Naive thymus-derived CD4-positive, alpha-beta T cell (primary cell): ENCODE measurements around the gene COX17. TPM values are rescaled to one million over a fixed set of nuclear protein-coding genes. Genes with fewer than 3 reads are reported as not detected.

ENCODE experiments used
- ATAC-seq: fragments of 150-1000 bp; cut with Tn5 transposase; 2 replicates; pipeline ENCODE4 v1.10.0; 2021; ENCODE audit warnings: mild to moderate bottlenecking, moderate library complexity
- CTCF ChIA-PET: fragments of 350-600 bp; sonication (Branson Sonifier 250); formaldehyde crosslinking; loops from one replicate; lab custom pipeline; 2021; ENCODE audit warnings: antibody characterized with exemption; lab: Charles Lee
- POLR2A ChIA-PET: fragments of 350-600 bp; sonication (Branson Sonifier 250); formaldehyde crosslinking; loops from one replicate; lab custom pipeline; 2021; ENCODE audit warnings: antibody characterized with exemption, inconsistent platforms; lab: Charles Lee
- DNase-seq, 9 donors: peaks; one replicate each; pipeline versions ENCODE4 v3.0.0 to v3.0.0-alpha.2; 2020 to 2022; ENCODE audit warnings: mixed read lengths in 1 of 9
- H3K27ac ChIP-seq: one replicate; pipeline ENCODE4 v1.7.0; 2013; ENCODE audit warnings: mild to moderate bottlenecking, low read depth, low read length, moderate library complexity
- H3K27me3 ChIP-seq, 2 donors: one replicate each; pipeline ENCODE4 v1.7.0; 2013; ENCODE audit warnings: low read length in 2 of 2, mild to moderate bottlenecking in 2 of 2, moderate library complexity in 2 of 2; ENCODE audit not compliant: control insufficient read depth in 2 of 2, insufficient read depth in 2 of 2
- H3K36me3 ChIP-seq, 3 experiments: 1 replicate in 2 of 3; 2 replicates in 1 of 3; pipeline ENCODE4 v1.7.0; 2013; ENCODE audit warnings: low read length in 3 of 3, mild to moderate bottlenecking in 3 of 3, moderate library complexity in 1 of 3; ENCODE audit not compliant: insufficient read depth in 3 of 3, control insufficient read depth in 2 of 3
- H3K4me1 ChIP-seq, 2 donors: one replicate each; pipeline ENCODE4 v1.7.0; 2013; ENCODE audit warnings: low read length in 2 of 2, mild to moderate bottlenecking in 2 of 2, moderate library complexity in 1 of 2; ENCODE audit not compliant: control insufficient read depth in 2 of 2, insufficient read depth in 2 of 2
- H3K4me3 ChIP-seq: 2 replicates; pipeline ENCODE4 v1.7.0; 2013; ENCODE audit warnings: mild to moderate bottlenecking, low read length
- H3K9me3 ChIP-seq, 3 experiments: 1 replicate in 2 of 3; 2 replicates in 1 of 3; pipeline ENCODE4 v1.7.0; 2013; ENCODE audit warnings: low read length in 3 of 3; ENCODE audit not compliant: control insufficient read depth in 2 of 3
- H3K27ac Mint-ChIP-seq, 9 donors: one replicate each; pipeline ENCODE4 v1.8.0; 2020 to 2022; ENCODE audit warnings: mixed read lengths in 9 of 9, mild to moderate bottlenecking in 8 of 9, moderate library complexity in 5 of 9, inconsistent platforms in 2 of 9
- H3K27me3 Mint-ChIP-seq, 5 donors: one replicate each; pipeline ENCODE4 v1.8.0; 2021 to 2022; ENCODE audit warnings: mixed read lengths in 5 of 5, mild to moderate bottlenecking in 1 of 5
- H3K36me3 Mint-ChIP-seq, 5 donors: one replicate each; pipeline ENCODE4 v1.8.0; 2020 to 2022; ENCODE audit warnings: mixed read lengths in 5 of 5, mild to moderate bottlenecking in 3 of 5, inconsistent platforms in 1 of 5
- H3K4me1 Mint-ChIP-seq, 7 donors: one replicate each; pipeline ENCODE4 v1.8.0; 2020 to 2022; ENCODE audit warnings: mixed read lengths in 7 of 7, mild to moderate bottlenecking in 3 of 7, inconsistent platforms in 1 of 7
- H3K4me3 Mint-ChIP-seq, 10 donors: one replicate each; pipeline ENCODE4 v1.8.0; 2020 to 2022; ENCODE audit warnings: mild to moderate bottlenecking in 10 of 10, mixed read lengths in 10 of 10, moderate library complexity in 6 of 10, inconsistent platforms in 2 of 10
- H3K9me3 Mint-ChIP-seq, 11 donors: one replicate each; pipeline ENCODE4 v1.8.0; 2020 to 2022; ENCODE audit warnings: mixed read lengths in 11 of 11, mild to moderate bottlenecking in 4 of 11, inconsistent platforms in 1 of 11, moderate library complexity in 1 of 11
- intact Hi-C, 2 donors: fragments of 100-400 bp; cut with micrococcal nuclease; formaldehyde crosslinking; loops; one replicate each; pipeline ENCODE4 v1.15.1; 2023
- polyA plus RNA-seq, 2 donors: library from polyadenylated mRNA; unstranded; fragments of 300-500 nt; fragmentation: Illumina TruSeq; gene quantifications; one replicate each; pipeline ENCODE4 v1.2.3, GENCODE V29; 2021
- total RNA-seq, 6 experiments: library from RNA in 5 of 6; stranded (reverse) in 5 of 6; gene quantifications; 1 replicate in 5 of 6; 2 replicates in 1 of 6; pipeline ENCODE4 v1.2.3 and lab custom pipeline; 2021 to 2026

The COX17 gene
- total and polyA plus RNA-seq, 7 experiments from 2014 or later: 25.6 to 60.8 (median 35.3) TPM

GRCh38 chr3:119636891-119637611, 40.2 kb downstream of the COX17 start:
- intact Hi-C loops: no loop called here
- H3K36me3 ChIP-seq: peaks cover 0 to 3% (median 0%) of the 10 kb centered on the region in 3 experiments
- Mint-ChIP-seq H3K36me3 (peaks cover 0 to 37% (median 16%) of the 10 kb centered on the region in 5 donors), H3K27me3 (no peaks in the 10 kb centered on the region), H3K27ac (no peak overlapping the region), H3K4me3 (no peak overlapping the region), H3K9me3 (peaks cover 0 to 5% (median 0%) of the 10 kb centered on the region in 11 donors), H3K4me1 (peaks cover 0 to 38% (median 0%) of the 10 kb centered on the region in 7 donors)
- H3K4me1 ChIP-seq: no peaks in the 10 kb centered on the region
- H3K27me3 ChIP-seq: no peaks in the 10 kb centered on the region
- H3K4me3 ChIP-seq: no peak overlapping the region
- ATAC-seq: no peak
- no peaks in the 10 kb centered on the region for H3K9me3 ChIP-seq
- DNase-seq: no peak
- ChIA-PET POLR2A (no interaction called here), CTCF (no interaction called here)
- H3K27ac ChIP-seq: no peak overlapping the region

- H3K9me3 Mint-ChIP-seq: peaks cover 0 to 5% (median 0%) of the 10 kb centered on the region in 11 donors
- Histone ChIP-seq H3K27ac (no peak overlapping the region), H3K27me3 (no peaks in the 10 kb centered on the region), H3K36me3 (no peaks in the 10 kb centered on the region), H3K4me1 (no peaks in the 10 kb centered on the region), H3K9me3 (no peaks in the 10 kb centered on the region), H3K4me3 (no peak overlapping the region)
- no peak overlapping the region for H3K4me3 Mint-ChIP-seq
- ATAC-seq (no peak), DNase-seq (no peak)
- POLR2A ChIA-PET: no interaction called here
- peaks cover 0 to 38% (median 0%) of the 10 kb centered on the region in 7 donors for H3K4me1 Mint-ChIP-seq
- H3K27ac Mint-ChIP-seq: no peak overlapping the region
- intact Hi-C loops: no loop called here
- CTCF ChIA-PET: no interaction called here
- no peaks in the 10 kb centered on the region for H3K27me3 Mint-ChIP-seq
- peaks cover 0 to 34% (median 13%) of the 10 kb centered on the region in 5 donors for H3K36me3 Mint-ChIP-seq
Measured at GRCh38 chr3:119636249-119636648, 41.0 kb downstream of the COX17 start.

- Histone ChIP-seq H3K36me3 (no peaks in the 10 kb centered on the region), H3K9me3 (no peaks in the 10 kb centered on the region), H3K27me3 (no peaks in the 10 kb centered on the region), H3K27ac (no peak overlapping the region), H3K4me3 (no peak overlapping the region), H3K4me1 (no peaks in the 10 kb centered on the region)
- ATAC-seq (no peak), DNase-seq (no peak)
- ChIA-PET POLR2A (no interaction called here), CTCF (no interaction called here)
- Mint-ChIP-seq H3K4me3 (no peak overlapping the region), H3K27ac (no peak overlapping the region), H3K9me3 (peaks cover 0 to 5% (median 0%) of the 10 kb centered on the region in 11 donors), H3K4me1 (peaks cover 0 to 41% (median 0%) of the 10 kb centered on the region in 7 donors), H3K27me3 (peaks cover 0 to 4% (median 0%) of the 10 kb centered on the region in 5 donors), H3K36me3 (peaks cover 0 to 31% (median 9%) of the 10 kb centered on the region in 5 donors)
- intact Hi-C loops: no loop called here
Measured at GRCh38 chr3:119635719-119636118, 41.5 kb downstream of the COX17 start.

GRCh38 chr3:119632829-119633228, 44.4 kb downstream of the COX17 start:
- ChIA-PET POLR2A (no interaction called here), CTCF (no interaction called here)
- Mint-ChIP-seq H3K9me3 (peaks cover 0 to 1% (median 0%) of the 10 kb centered on the region in 11 donors), H3K36me3 (peaks cover 0 to 18% (median 3%) of the 10 kb centered on the region in 5 donors), H3K27ac (no peak overlapping the region), H3K4me1 (peaks cover 0 to 35% (median 0%) of the 10 kb centered on the region in 7 donors), H3K4me3 (no peak overlapping the region), H3K27me3 (peaks cover 0 to 13% (median 4%) of the 10 kb centered on the region in 5 donors)
- Histone ChIP-seq H3K9me3 (no peaks in the 10 kb centered on the region), H3K36me3 (no peaks in the 10 kb centered on the region), H3K27me3 (no peaks in the 10 kb centered on the region), H3K4me1 (no peaks in the 10 kb centered on the region), H3K4me3 (no peak overlapping the region), H3K27ac (no peak overlapping the region)
- no peak for ATAC-seq
- DNase-seq: no peak
- intact Hi-C loops: no loop called here

GRCh38 chr3:119632216-119632615, 45.0 kb downstream of the COX17 start:
- H3K9me3 ChIP-seq: no peaks in the 10 kb centered on the region
- peaks cover 0 to 37% (median 6%) of the 10 kb centered on the region in 7 donors for H3K4me1 Mint-ChIP-seq
- no peak for DNase-seq
- peaks cover 0 to 1% (median 0%) of the 10 kb centered on the region in 11 donors for H3K9me3 Mint-ChIP-seq
- no peak overlapping the region for H3K4me3 ChIP-seq
- no peaks in the 10 kb centered on the region for H3K27me3 ChIP-seq
- no peak overlapping the region for H3K27ac ChIP-seq
- intact Hi-C loops: no loop called here
- no peaks in the 10 kb centered on the region for H3K4me1 ChIP-seq
- H3K36me3 ChIP-seq: no peaks in the 10 kb centered on the region
- no peak overlapping the region for H3K27ac Mint-ChIP-seq
- ChIA-PET CTCF (no interaction called here), POLR2A (no interaction called here)
- no peak for ATAC-seq
- H3K27me3 Mint-ChIP-seq: peaks cover 0 to 19% (median 4%) of the 10 kb centered on the region in 5 donors
- H3K4me3 Mint-ChIP-seq: no peak overlapping the region
- peaks cover 0 to 17% (median 2%) of the 10 kb centered on the region in 5 donors for H3K36me3 Mint-ChIP-seq

- no peak overlapping the region for H3K4me3 Mint-ChIP-seq
Measured at GRCh38 chr3:119631516-119631915, 45.7 kb downstream of the COX17 start.

More at GRCh38 chr3:119631516-119631915, 45.7 kb downstream of the COX17 start:
- no peak overlapping the region for H3K4me3 ChIP-seq
- Mint-ChIP-seq H3K4me1 (peaks cover 0 to 40% (median 7%) of the 10 kb centered on the region in 7 donors), H3K9me3 (peaks cover 0 to 1% (median 0%) of the 10 kb centered on the region in 11 donors), H3K27me3 (peaks cover 0 to 22% (median 9%) of the 10 kb centered on the region in 5 donors), H3K27ac (peak overlapping the region in 1 of 9 donors; percentile 25), H3K36me3 (peaks cover 0 to 10% (median 2%) of the 10 kb centered on the region in 5 donors)
- no peak for ATAC-seq
- no peaks in the 10 kb centered on the region for H3K9me3 ChIP-seq
- no peak for DNase-seq
- ChIA-PET POLR2A (no interaction called here), CTCF (no interaction called here)
- intact Hi-C loops: no loop called here
- no peaks in the 10 kb centered on the region for H3K4me1 ChIP-seq
- H3K36me3 ChIP-seq: no peaks in the 10 kb centered on the region
- no peak overlapping the region for H3K27ac ChIP-seq
- no peaks in the 10 kb centered on the region for H3K27me3 ChIP-seq
